T-helper 22 cell (primary cell): Measurements from ENCODE around the gene COG4.

Experiments
- DNase-seq: peaks from one replicate; pipeline ENCODE4 v3.0.0-alpha.2; 2020; ENCODE audit warnings: low read depth

The COG4 gene

GRCh38 chr16:70526403-70526802 lies 3.0 kb upstream of the COG4 start:
- no peak for DNase-seq

GRCh38 chr16:70524399-70524825 lies 1.1 kb upstream of the COG4 start:
- peak; percentile 17 for DNase-seq

- no peak for DNase-seq
Observed at GRCh38 chr16:70523743-70524398, 517 bp upstream of the COG4 start, which contains the start of gene SF3B3. SF3B3 (plus strand) TSS chr16:70523816; CDS start chr16:70526657, 2,841 bp downstream.

DNA sequence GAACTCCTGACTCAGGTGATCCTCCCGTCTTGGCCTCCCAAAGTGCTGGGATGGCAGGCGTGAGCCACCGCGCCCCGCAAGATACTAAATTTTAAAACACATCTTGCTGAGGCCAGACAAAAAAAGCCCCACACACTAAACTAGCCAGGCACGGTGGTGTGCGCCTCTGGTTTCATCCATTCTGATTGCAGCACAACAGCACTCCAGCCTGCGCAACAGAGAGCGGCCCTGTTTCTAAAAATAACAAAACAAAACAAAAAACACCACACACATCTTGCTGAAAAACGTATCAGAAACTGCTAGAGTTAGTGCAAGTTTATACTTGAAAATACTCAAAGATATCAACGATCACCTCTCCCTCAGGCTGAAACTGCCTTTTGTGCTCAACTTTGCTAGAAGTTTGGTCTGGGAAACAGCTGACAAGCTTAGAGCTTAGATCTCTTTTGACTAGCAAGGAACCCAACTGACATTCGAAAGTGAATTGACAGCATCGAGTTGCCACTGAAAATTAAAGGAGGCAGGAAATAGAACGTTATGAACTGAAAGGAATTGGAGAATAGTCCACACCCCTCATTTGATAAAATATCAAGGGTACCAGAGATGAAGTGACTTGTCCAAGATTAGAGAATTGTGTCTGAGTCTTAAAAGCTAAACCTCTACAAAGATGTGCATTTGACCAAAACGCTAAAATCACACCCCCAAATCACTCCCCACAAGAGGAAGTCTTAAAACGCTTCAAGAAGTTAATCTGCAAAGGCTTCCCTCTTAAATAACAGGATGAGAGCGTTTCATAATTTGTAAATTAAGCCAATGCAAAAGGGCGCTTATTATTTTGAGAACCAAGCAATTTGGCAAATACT lies 908 bp downstream of the COG4 start:
- DNase-seq, result no peak

- DNase-seq, result no peak
Observed at GRCh38 chr16:70520612-70521297, 2.6 kb downstream of the COG4 start.

DNA sequence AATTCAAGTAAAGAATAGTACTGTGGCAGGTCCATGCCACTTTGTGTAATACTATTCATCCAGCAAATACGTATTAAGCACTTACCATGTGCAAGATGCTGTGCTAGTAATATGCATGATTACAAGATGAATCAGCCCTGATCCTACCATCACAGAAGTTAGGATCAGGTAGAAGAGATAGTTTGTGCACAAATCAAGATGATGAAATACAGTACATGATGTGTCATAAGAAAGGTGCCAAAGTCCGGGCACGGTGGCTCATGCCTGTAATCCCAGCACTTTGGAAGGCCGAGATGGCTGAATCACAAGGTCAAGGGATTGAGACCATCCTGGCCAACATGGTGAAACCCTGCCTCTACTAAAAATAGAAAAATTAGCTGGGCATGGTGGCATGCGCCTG lies 10.9 kb downstream of the COG4 start:
- DNase-seq, result no peak

- DNase-seq, result no peak
Observed at GRCh38 chr16:70511833-70512232, 11.5 kb downstream of the COG4 start.

- DNase-seq, result no peak
Observed at GRCh38 chr16:70510216-70510615, 13.1 kb downstream of the COG4 start.

DNA sequence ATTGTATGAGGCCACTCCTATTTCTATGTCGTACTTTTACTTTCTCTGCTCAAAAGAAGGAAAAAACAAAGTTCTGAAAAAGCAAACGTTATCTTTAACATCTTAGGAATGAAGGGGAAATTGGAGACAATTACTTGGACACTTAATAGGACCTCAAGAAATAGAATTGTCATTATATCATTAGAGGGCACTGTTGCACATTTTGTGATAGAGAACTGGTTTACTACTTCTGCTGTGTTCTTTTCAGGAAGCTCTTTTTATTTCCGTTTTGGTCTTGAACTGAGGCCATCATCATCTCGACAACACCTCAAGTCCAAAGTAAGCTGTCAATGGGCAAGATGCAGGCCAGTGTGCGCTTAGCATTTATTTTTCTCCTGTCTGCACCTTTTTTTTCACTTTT lies 14.6 kb downstream of the COG4 start:
- no peak for DNase-seq

DNA sequence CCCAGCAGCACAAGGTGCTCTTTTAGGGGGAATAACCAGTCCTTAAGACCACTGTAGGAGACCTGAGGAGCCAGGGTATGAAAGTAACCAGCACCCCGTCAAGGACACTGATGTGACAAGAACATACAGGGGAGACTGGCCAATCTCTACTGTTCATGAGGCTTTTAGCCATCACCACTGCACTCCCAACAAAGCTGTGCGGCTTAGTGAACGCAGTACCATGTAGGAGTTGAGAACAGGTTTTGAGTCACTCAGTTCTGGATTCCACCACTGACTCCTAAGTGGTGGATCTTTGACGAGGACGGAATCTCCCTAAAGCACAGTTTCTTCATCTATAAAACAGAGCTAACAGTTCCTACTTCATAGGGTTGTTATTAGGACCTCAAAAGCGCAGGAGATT lies 26.8 kb downstream of the COG4 start:
- DNase-seq, result no peak

- no peak for DNase-seq
Observed at GRCh38 chr16:70495425-70496182, 27.8 kb downstream of the COG4 start.

- no peak for DNase-seq
Observed at GRCh38 chr16:70494777-70495176, 28.6 kb downstream of the COG4 start.

DNA sequence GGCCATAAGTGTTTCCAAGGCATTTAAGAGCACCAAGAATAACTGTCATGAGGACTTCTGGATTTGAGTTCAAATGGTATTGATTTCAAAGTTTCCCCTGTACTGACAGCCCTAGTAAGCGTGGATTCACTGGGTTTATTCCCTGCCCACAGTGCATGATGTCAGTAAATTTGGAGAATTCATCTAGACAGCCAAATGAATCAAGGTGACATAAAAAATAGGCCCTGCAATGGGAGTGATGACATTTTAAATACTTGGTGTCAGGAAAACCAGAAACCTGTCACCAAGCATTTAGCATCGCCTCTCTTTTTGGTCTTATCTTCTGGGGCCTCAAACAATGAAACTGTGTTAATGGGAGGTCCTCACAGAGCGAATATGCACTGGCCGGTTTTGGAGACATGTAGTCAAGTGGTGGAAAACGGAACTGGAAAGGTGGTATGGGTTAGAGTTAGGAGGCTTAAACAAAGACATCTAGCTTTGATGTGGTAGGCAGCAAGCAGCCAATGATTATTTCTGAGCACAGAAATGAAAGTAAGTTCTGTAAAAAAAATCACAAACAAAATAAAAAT lies 29.1 kb downstream of the COG4 start:
- no peak for DNase-seq

DNA sequence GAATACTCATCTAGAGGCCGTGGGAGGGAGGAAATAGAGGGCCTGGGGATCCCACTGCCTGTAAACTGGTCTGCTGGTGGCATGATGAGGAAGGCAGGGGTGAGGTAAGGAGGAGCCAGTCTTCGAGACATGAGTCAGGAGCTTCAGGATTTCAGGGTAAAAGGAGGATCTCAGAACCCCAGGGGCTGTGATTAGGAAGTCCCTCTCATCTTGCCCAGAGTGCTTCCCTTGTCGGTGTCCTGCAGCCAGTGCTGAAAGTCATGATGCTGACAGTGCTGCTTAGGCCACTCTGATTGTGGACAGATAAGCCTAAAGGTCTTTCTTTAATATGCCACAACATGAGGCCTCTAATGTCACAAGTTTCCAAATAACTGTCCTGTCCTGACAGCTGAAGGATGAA lies 29.6 kb downstream of the COG4 start:
- DNase-seq, result no peak

DNA sequence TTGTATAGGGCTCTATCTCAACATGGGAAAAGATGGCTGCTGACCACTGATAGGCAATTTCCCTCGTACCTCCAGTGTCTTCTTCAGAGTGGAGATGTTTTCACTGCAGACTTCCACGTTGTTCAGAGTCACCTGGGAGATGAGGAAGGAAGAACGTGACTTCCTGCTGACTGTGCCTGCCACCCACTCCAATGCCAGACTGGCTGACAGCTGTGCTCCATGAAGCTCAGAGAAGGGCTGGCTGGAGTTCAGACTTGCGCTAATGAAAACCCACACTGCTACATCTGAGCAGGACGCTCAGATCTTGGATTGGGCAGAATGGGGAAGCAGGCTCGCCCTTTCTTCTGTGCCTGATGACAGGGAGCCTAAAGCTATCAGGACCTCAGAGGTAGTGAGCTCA lies 33.1 kb downstream of the COG4 start:
- no peak for DNase-seq

- no peak for DNase-seq
Observed at GRCh38 chr16:70484867-70485266, 38.5 kb downstream of the COG4 start.

- no peak for DNase-seq
Observed at GRCh38 chr16:70483426-70483825, 39.9 kb downstream of the COG4 start.

DNA sequence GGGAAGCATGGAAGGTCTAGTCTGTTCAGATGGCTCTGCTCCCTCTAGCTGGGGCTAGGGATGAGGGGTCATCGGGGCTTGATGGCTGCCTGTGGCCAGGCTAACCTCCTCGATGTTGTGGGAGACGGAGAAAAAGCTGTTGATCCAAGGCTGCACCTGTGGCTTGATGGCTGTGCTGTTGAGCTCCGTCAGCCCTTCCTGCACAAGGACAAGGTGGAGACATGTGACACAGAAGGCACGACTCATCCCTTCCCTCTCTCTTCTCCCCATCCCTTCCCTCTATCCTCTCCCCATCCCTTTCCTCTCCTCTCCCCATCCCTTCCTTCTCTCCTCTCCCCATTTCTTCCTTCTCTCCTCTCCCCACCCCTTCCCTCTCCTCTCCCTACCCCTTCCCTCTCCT lies 40.7 kb downstream of the COG4 start:
- DNase-seq, result no peak

DNA sequence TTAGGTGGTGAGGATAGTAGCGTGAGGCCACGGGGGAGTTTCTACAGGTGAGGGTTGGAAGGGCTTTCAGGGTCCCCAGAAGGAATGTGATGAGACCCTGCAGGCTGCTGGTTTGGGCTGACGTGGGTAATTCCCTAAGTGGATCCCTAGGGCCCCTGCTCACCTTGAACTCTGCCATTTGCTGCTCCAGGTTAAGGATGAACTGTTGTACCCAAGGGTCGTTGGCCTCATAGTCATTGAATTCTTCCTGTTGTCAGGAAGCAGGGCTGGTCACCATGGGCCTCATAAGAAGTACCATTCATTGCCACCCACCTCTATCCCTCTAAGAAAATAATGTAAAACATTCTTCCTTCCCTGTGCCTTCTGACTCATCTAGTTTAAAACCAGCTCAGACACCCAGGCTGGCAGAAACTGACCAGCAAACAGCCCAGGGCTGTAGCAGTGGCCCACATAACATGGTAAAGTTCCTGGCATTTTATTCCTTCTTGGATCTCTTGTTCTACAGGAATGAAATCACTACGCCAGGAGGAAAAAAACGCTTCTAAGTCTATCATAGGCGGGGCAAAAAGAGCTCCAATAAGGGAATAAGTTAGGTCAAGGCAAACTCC lies 41.3 kb downstream of the COG4 start:
- DNase-seq, result no peak

- DNase-seq, result no peak
Observed at GRCh38 chr16:70480127-70481105, 42.9 kb downstream of the COG4 start.
